Osteocyte (in vitro differentiated cells): ENCODE data around the gene TRMO. TPM values are rescaled to one million over a fixed set of nuclear protein-coding genes. Genes with fewer than 3 reads are reported as not detected.

ENCODE experiments used
- DNase-seq: peaks from one replicate; pipeline ENCODE4 v3.0.0; 2021; ENCODE audit warnings: mixed read lengths; ENCODE audit not compliant: unreplicated experiment; ENCODE audit errors: extremely low spot score
- H3K27ac Mint-ChIP-seq: one replicate; pipeline ENCODE4 v1.8.0; 2021; ENCODE audit warnings: mild to moderate bottlenecking, mixed read lengths; ENCODE audit not compliant: unreplicated experiment
- H3K27me3 Mint-ChIP-seq: one replicate; pipeline ENCODE4 v1.8.0; 2021; ENCODE audit warnings: mixed read lengths; ENCODE audit not compliant: unreplicated experiment
- H3K36me3 Mint-ChIP-seq: one replicate; pipeline ENCODE4 v1.8.0; 2021; ENCODE audit warnings: mixed read lengths; ENCODE audit not compliant: unreplicated experiment
- H3K4me1 Mint-ChIP-seq: one replicate; pipeline ENCODE4 v1.8.0; 2021; ENCODE audit warnings: mixed read lengths; ENCODE audit not compliant: unreplicated experiment
- H3K4me3 Mint-ChIP-seq: one replicate; pipeline ENCODE4 v1.8.0; 2021; ENCODE audit warnings: mild to moderate bottlenecking, moderate library complexity, mixed read lengths; ENCODE audit not compliant: unreplicated experiment
- H3K9me3 Mint-ChIP-seq: one replicate; pipeline ENCODE4 v1.8.0; 2021; ENCODE audit warnings: mixed read lengths; ENCODE audit not compliant: unreplicated experiment
- CTCF ChIP-seq: fragments of 200-600 bp; sonication (generic); IDR thresholded peaks from 2 replicates; pipeline ENCODE4 v1.5.0; 2021; ENCODE audit warnings: antibody characterized with exemption, mild to moderate bottlenecking, moderate library complexity
- total RNA-seq: library from RNA; stranded (reverse); gene quantifications from 2 replicates; pipeline ENCODE4 v1.2.1, GENCODE V29; 2021

Gene TRMO
- total RNA-seq, 1 donor from 2014 or later, result 10.6 TPM

- Mint-ChIP-seq H3K4me3 (no peak overlapping the region), H3K9me3 (no peaks in the 10 kb centered on the region), H3K36me3 (peaks cover 7% of the 10 kb centered on the region), H3K27me3 (no peaks in the 10 kb centered on the region), H3K4me1 (peaks cover 20% of the 10 kb centered on the region), H3K27ac (no peak overlapping the region)
- DNase-seq, result no peak
- no peak for TF ChIP-seq CTCF
Measured at GRCh38 chr9:97919217-97919813, 3.0 kb downstream of the TRMO start.

GRCh38 chr9:97918611-97919010, 3.7 kb downstream of the TRMO start:
- Mint-ChIP-seq H3K4me3 (no peak overlapping the region), H3K4me1 (peaks cover 17% of the 10 kb centered on the region), H3K9me3 (no peaks in the 10 kb centered on the region), H3K36me3 (peaks cover 13% of the 10 kb centered on the region), H3K27ac (no peak overlapping the region), H3K27me3 (no peaks in the 10 kb centered on the region)
- DNase-seq, result no peak
- no peak for TF ChIP-seq CTCF

GRCh38 chr9:97911970-97912369, 10.3 kb downstream of the TRMO start:
- no peak for DNase-seq
- Mint-ChIP-seq H3K4me1 (no peaks in the 10 kb centered on the region), H3K4me3 (no peak overlapping the region), H3K27me3 (no peaks in the 10 kb centered on the region), H3K27ac (no peak overlapping the region), H3K9me3 (no peaks in the 10 kb centered on the region), H3K36me3 (peaks cover 49% of the 10 kb centered on the region)
- no peak for TF ChIP-seq CTCF

GRCh38 chr9:97911528-97911927, 10.8 kb downstream of the TRMO start:
- Mint-ChIP-seq H3K4me3 (no peak overlapping the region), H3K9me3 (no peaks in the 10 kb centered on the region), H3K27ac (no peak overlapping the region), H3K4me1 (no peaks in the 10 kb centered on the region), H3K27me3 (no peaks in the 10 kb centered on the region), H3K36me3 (peaks cover 49% of the 10 kb centered on the region)
- TF ChIP-seq CTCF, result no peak
- no peak for DNase-seq

- H3K27ac Mint-ChIP-seq, result no peak overlapping the region
- no peaks in the 10 kb centered on the region for H3K4me1 Mint-ChIP-seq
- no peak for DNase-seq
- no peaks in the 10 kb centered on the region for H3K9me3 Mint-ChIP-seq
- TF ChIP-seq CTCF, result no peak
- H3K4me3 Mint-ChIP-seq, result no peak overlapping the region
- H3K36me3 Mint-ChIP-seq, result peaks cover 50% of the 10 kb centered on the region
- H3K27me3 Mint-ChIP-seq, result no peaks in the 10 kb centered on the region
Measured at GRCh38 chr9:97910357-97910756, 11.9 kb downstream of the TRMO start.
